Spleen (tissue), 11 donors: Measurements from ENCODE around the gene HGD. TPM values are rescaled to one million over a fixed set of nuclear protein-coding genes. Genes with fewer than 3 reads are reported as not detected.
A peak's percentile ranks its signal among the peaks of the same experiment; 100 is the strongest.
"Not testable (repeated sequence)": the region's sequence is repeated elsewhere in the genome, so short reads cannot be mapped to it uniquely, and the experiment has no call there.

Experiments
- DNase-seq: peaks from one replicate; pipeline ENCODE4 v3.0.0-alpha.2; 2020
- H3K27ac ChIP-seq, 8 donors: fragments of 200-600 bp; sonication (generic) in 7 of 8; 1 replicate in 4 of 8; 2 replicates in 4 of 8; pipeline versions ENCODE4 v1.5.0 to v1.8.0; 2016 to 2021; ENCODE audit warnings: inconsistent platforms in 4 of 8, mild to moderate bottlenecking in 4 of 8, moderate library complexity in 1 of 8
- H3K27me3 ChIP-seq, 7 donors: fragments of 200-600 bp; sonication (generic) in 6 of 7; replicated peaks in 1 of 7; 1 replicate in 4 of 7; 2 replicates in 3 of 7; pipeline versions ENCODE4 v1.5.0 to v1.8.0; 2016 to 2021; ENCODE audit warnings: inconsistent platforms in 3 of 7, mild to moderate bottlenecking in 1 of 7
- H3K36me3 ChIP-seq, 6 donors: fragments of 200-600 bp; sonication (generic) in 5 of 6; 1 replicate in 4 of 6; 2 replicates in 2 of 6; pipeline versions ENCODE4 v1.5.0 to v1.8.0; 2016 to 2021; ENCODE audit warnings: inconsistent platforms in 2 of 6
- H3K4me1 ChIP-seq, 6 donors: fragments of 200-600 bp; sonication (generic) in 5 of 6; 1 replicate in 3 of 6; 2 replicates in 3 of 6; pipeline versions ENCODE4 v1.5.0 to v1.8.0; 2016 to 2021; ENCODE audit warnings: inconsistent platforms in 3 of 6
- H3K4me3 ChIP-seq, 8 donors: fragments of 200-600 bp; sonication (generic) in 7 of 8; 1 replicate in 4 of 8; 2 replicates in 4 of 8; pipeline versions ENCODE4 v1.5.0 to v1.8.0; 2016 to 2021; ENCODE audit warnings: inconsistent platforms in 4 of 8, mild to moderate bottlenecking in 4 of 8, moderate library complexity in 2 of 8
- H3K9me3 ChIP-seq, 8 donors: fragments of 200-600 bp; sonication (generic) in 7 of 8; 1 replicate in 4 of 8; 2 replicates in 4 of 8; pipeline versions ENCODE4 v1.5.0 to v1.8.0; 2016 to 2021; ENCODE audit warnings: inconsistent platforms in 4 of 8
- POLR2A ChIP-seq, 3 donors: fragments of 450-650 bp; IDR thresholded peaks; one replicate each; pipeline ENCODE4 v1.5.1; 2017; ENCODE audit warnings: antibody characterized with exemption in 3 of 3, mild to moderate bottlenecking in 1 of 3
- POLR2AphosphoS5 ChIP-seq, 3 donors: sonication (generic); formaldehyde crosslinking; IDR thresholded peaks; one replicate each; pipeline ENCODE4 v1.5.1; 2017; ENCODE audit warnings: antibody characterized with exemption in 3 of 3
- WGBS, 5 donors: extraction: QIAGEN DNeasy Blood & Tissue Kit in 3 of 5; methylation state at CpG; one replicate each; pipeline versions ENCODE4 v1.1.5 to v1.1.7; 2013 to 2018; 5-methylcytosine and 5-hydroxymethylcytosine counted together
- intact Hi-C: fragments of 100-400 bp; cut with DNase I; formaldehyde crosslinking; loops from one replicate; pipeline ENCODE4 v1.15.0; 2023; ENCODE audit warnings: low total_unique reads
- polyA plus RNA-seq, 3 donors: library from polyadenylated mRNA; stranded (reverse); fragments of 200-250 nt; gene quantifications; one replicate each; pipeline ENCODE4 v1.2.1, GENCODE V29; 2013
- total RNA-seq, 7 donors: library from RNA; depleted of rRNA in 3 of 7; stranded (reverse); fragments of >200 nt in 3 of 7; fragmentation: NEBNext Ultra II Directional in 4 of 7; extraction: Animal tissue kit (Norgen Biotek cat#: 25700) in 4 of 7; gene quantifications; one replicate each; pipeline versions ENCODE4 v1.1.0 to v1.2.1, GENCODE V29; 2016 to 2021
- TF ChIP-seq, protein P1 (sequence below), 11 experiments: fragments of 200-600 bp in 7 of 11; fragments of 450-650 bp in 4 of 11; sonication (generic) in 4 of 11; IDR thresholded peaks in 8 of 11; conservative IDR thresholded peaks in 3 of 11; 1 replicate in 7 of 11; 2 replicates in 4 of 11; pipeline versions ENCODE4 v1.4.0 to v1.8.0; 2016 to 2021; ENCODE audit warnings: antibody characterized with exemption in 11 of 11, inconsistent platforms in 4 of 11, mild to moderate bottlenecking in 1 of 11
- donor health status: healthy with polysubstance abuse.
- donor health status: DM: no; HTN: no; CAD: no; lungs with moderate emphysema.
- donor health status: DM: no; HTN: no; CAD: no.
- donor health status: Bipolar disorder and iron deficiency.
- donor health status: healthy.
- donor health status: DM: no; HTN: no; CAD: no.
- donor health status: DM: yes; HTN: yes; CAD: no.

Gene HGD
- total and polyA plus RNA-seq, 10 donors: 0.17 to 2.8 (median 0.83) TPM; not detected in 1

DNA sequence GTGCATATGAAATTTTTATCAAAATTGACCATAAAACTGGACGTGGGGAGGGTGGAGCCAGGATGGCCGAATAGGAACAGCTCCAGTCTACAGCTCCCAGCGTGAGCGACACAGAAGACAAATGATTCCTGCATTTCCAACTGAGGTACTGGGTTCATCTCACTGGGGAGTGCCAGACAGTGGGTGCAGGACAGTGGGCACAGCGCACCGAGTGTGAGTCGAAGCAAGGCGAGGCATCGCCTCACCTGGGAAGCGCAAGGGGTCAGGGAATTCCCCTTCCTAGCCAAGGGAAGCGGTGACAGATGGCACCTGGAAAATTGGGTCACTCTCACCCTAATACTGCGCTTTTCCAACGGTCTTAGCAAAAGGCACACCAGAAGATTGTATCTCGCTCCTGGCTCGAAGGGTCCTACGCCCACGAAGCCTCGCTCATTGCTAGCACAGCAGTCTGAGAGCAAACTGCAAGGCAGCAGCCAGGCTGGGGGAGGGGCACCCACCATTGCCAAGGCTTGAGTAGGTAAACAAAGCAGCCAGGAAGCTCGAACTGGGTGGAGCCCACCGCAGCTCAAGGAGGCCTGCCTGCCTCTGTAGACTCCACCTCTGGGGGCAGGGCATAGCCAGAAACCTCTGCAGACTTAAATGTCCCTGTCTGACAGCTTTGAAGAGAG is 37.3 kb upstream of the HGD start:
- DNase-seq: peak; percentile 88
- Histone ChIP-seq H3K4me3 (peak overlapping the region in 5 of 8 donors; percentile 12 to 65 (median 25)), H3K27ac (peak overlapping the region in 5 of 8 donors; percentile 29 to 67 (median 58)), H3K4me1 (peaks cover 0 to 24% (median 7%) of the 10 kb centered on the region in 6 donors)
- TF ChIP-seq POLR2A (IDR thresholded peaks at IDR 0.05) (peak in 1 of 3 donors; percentile 7), POLR2AphosphoS5 (IDR thresholded peaks at IDR 0.05) (peak; percentile 44 to 69 (median 50))
- TF ChIP-seq, protein P1, sequence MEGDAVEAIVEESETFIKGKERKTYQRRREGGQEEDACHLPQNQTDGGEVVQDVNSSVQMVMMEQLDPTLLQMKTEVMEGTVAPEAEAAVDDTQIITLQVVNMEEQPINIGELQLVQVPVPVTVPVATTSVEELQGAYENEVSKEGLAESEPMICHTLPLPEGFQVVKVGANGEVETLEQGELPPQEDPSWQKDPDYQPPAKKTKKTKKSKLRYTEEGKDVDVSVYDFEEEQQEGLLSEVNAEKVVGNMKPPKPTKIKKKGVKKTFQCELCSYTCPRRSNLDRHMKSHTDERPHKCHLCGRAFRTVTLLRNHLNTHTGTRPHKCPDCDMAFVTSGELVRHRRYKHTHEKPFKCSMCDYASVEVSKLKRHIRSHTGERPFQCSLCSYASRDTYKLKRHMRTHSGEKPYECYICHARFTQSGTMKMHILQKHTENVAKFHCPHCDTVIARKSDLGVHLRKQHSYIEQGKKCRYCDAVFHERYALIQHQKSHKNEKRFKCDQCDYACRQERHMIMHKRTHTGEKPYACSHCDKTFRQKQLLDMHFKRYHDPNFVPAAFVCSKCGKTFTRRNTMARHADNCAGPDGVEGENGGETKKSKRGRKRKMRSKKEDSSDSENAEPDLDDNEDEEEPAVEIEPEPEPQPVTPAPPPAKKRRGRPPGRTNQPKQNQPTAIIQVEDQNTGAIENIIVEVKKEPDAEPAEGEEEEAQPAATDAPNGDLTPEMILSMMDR (IDR thresholded peaks at IDR 0.05 in 8 of 11, conservative IDR thresholded peaks at IDR 0.05 in 3 of 11): peak in 2 of 11 experiments; percentile 19 to 23
- WGBS, 5 donors: 53 to 83% (median 71%) methylated on average over 18 to 20 of the region's 20 CpGs
- H3K27me3 ChIP-seq, H3K36me3 ChIP-seq, intact Hi-C loops, H3K9me3 ChIP-seq: not testable (repeated sequence)

DNA sequence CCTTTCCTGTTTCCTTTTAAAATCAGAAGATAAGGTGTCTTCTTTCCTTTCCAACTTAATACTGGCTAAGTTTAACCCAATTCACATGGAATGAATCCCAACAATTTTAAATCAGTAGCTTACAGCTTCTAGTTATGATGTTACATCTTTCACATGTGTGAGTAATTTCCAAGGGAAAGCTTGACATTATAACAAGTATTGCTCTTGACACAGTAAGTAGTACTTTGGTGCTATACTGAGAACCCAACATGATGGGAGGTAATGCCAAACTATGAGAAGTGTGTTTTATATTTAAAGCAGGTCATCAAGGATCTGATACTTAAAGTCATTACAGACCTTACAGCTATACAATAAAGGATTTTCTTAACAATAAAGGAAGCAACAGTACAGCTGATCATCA is 31.2 kb upstream of the HGD start:
- Histone ChIP-seq H3K4me1 (peaks cover 0 to 3% (median 0%) of the 10 kb centered on the region in 6 donors), H3K36me3 (peaks cover 0 to 14% (median 4%) of the 10 kb centered on the region in 6 donors), H3K27me3 (no peaks in the 10 kb centered on the region), H3K4me3 (no peak overlapping the region), H3K27ac (no peak overlapping the region), H3K9me3 (no peaks in the 10 kb centered on the region)
- intact Hi-C loops: no loop called here
- TF ChIP-seq, protein P1 (IDR thresholded peaks at IDR 0.05 in 8 of 11, conservative IDR thresholded peaks at IDR 0.05 in 3 of 11): no peak
- TF ChIP-seq POLR2AphosphoS5 (IDR thresholded peaks at IDR 0.05) (no peak), POLR2A (IDR thresholded peaks at IDR 0.05) (no peak)
- DNase-seq: no peak

DNA sequence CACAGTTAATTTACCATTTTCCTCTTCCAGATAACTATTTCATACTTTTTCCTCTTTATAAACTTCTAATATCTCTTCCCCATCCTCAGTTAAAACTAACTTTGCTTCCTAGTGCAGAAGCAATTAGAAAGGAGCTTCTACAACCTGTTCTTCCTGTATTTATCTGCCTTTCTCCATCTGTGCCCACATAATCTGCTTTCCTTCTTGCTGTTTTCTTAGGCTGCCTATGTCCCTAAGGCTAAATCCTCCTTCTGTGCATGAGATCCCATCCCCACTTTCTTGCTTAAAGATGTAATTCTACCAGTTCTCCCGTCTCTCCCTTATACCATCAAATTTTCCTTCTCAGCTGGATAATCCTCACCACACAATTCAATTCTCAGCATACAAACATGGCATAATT is 28.3 kb upstream of the HGD start:
- no peaks in the 10 kb centered on the region for H3K4me1 ChIP-seq
- H3K9me3 ChIP-seq: no peaks in the 10 kb centered on the region
- intact Hi-C loops: no loop called here
- no peak overlapping the region for H3K4me3 ChIP-seq
- TF ChIP-seq, protein P1 (IDR thresholded peaks at IDR 0.05 in 8 of 11, conservative IDR thresholded peaks at IDR 0.05 in 3 of 11): no peak
- TF ChIP-seq POLR2AphosphoS5 (IDR thresholded peaks at IDR 0.05) (no peak), POLR2A (IDR thresholded peaks at IDR 0.05) (no peak)
- 88 to 100% (median 94%) methylated on average over 1 of the region's 1 CpG for WGBS, 5 donors
- peaks cover 0 to 31% (median 9%) of the 10 kb centered on the region in 6 donors for H3K36me3 ChIP-seq
- H3K27ac ChIP-seq: no peak overlapping the region
- DNase-seq: no peak
- H3K27me3 ChIP-seq: no peaks in the 10 kb centered on the region

DNA sequence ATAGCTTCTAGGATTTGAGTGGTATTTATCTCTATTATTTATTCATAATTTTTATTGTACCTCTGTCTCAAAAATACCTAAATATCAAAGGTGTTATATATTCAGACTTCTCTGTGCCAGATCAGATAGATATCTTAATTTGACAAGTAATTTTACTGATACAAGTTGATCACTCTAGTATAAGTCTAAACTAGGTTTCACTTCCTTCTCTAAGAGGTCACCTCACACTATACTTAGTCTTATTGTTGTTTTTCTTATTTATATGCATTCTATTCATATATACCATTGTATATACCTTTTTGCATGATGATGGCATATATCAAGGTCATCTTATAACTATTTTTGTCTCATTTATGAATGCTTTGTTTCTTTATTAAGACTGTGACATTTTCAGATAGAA is 26.4 kb upstream of the HGD start:
- TF ChIP-seq, protein P1 (IDR thresholded peaks at IDR 0.05 in 8 of 11, conservative IDR thresholded peaks at IDR 0.05 in 3 of 11): no peak
- no peak for TF ChIP-seq POLR2AphosphoS5 (IDR thresholded peaks at IDR 0.05)
- no peak for TF ChIP-seq POLR2A (IDR thresholded peaks at IDR 0.05)
- Histone ChIP-seq H3K4me1 (no peaks in the 10 kb centered on the region), H3K4me3 (no peak overlapping the region), H3K27me3 (no peaks in the 10 kb centered on the region), H3K36me3 (peaks cover 0 to 51% (median 21%) of the 10 kb centered on the region in 6 donors), H3K27ac (no peak overlapping the region), H3K9me3 (peaks cover 0 to 11% (median 8%) of the 10 kb centered on the region in 8 donors)
- DNase-seq: no peak
- intact Hi-C loops: no loop called here
